ENCODE results near the gene CDH6. TPM values are rescaled to one million over a fixed set of nuclear protein-coding genes. Genes with fewer than 3 reads are reported as not detected.

Gene CDH6
- total RNA-seq (not detected), polyA plus RNA-seq (not detected)

DNA sequence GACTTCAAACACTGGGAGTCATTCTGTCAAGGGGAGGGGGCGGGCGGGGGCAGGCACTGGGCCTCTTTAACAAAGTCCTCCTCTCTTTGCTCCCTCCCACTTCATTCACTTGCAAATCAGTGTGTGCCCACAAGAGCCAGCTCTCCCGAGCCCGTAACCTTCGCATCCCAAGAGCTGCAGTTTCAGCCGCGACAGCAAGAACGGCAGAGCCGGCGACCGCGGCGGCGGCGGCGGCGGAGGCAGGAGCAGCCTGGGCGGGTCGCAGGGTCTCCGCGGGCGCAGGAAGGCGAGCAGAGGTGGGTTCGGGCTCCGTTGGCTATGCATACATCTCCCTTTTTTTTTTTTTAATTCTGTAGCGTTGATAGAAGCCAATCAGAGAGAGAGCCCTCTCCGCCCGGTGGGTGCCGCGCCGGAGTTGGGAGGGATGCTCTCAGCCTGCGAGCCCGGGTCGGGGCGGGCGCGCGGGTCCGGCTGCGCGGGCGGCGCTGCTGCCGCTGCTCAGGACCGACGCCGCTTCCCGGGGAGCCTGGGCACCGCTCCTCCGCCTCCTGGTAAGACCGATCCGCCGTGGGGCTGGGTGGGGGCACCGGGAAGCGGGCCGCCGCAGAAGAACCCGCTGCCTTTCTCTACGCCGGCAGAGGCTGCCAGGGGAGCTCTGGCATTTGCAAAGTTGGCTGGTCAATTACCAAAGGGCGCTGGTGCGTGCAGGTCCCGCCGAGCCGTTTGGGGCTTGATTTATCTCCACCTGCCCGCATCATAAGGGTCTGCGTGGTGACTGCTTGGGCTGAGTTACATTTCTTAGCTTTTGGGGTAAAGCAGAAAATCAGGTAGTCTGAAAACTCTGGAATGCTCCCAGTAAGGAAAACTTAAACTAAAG is at the start of gene CDH6:
TSS of gene CDH6 (plus strand) at position 96 of the 877 bp plus-strand sequence. CDS start 73,788 bp downstream, outside the sequence.
- Histone ChIP-seq H3K9me3 (ENCODE audit: control insufficient read depth in 1 of 2, low read length in 2 of 2) (no peaks in the 10 kb centered on the region), H3K4me3 (ENCODE audit: low read length in 2 of 2) (no peak within 1 kb of the TSS), H3K27me3 (ENCODE audit: insufficient read depth, low read length) (peaks cover 10% of the 10 kb centered on the region), H3K27ac (ENCODE audit: low read depth, low read length) (no peak within 1 kb of the TSS), H3K4me1 (ENCODE audit: insufficient read depth, low read length) (no peaks in the 10 kb centered on the region), H3K36me3 (ENCODE audit: insufficient read depth, low read length) (no peaks in the 10 kb centered on the region)
- ChIA-PET CTCF (ENCODE audit: partially characterized antibody) (no interaction called here), POLR2A (ENCODE audit: partially characterized antibody) (no interaction called here)
- no peaks in the 10 kb centered on the region for H3K36me3 Mint-ChIP-seq
- intact Hi-C loops (cut with micrococcal nuclease) = no loop called here
- peaks cover 29 to 31% of the 10 kb centered on the region in 2 donors for H3K27me3 Mint-ChIP-seq
- peaks cover 0 to 11% (median 6%) of the 10 kb centered on the region in 4 donors for H3K4me1 Mint-ChIP-seq
- no peak within 1 kb of the TSS for H3K27ac Mint-ChIP-seq
- DNase-seq = no peak
- peak within 1 kb of the TSS in 5 of 8 donors; percentile 3 to 49 (median 30) for H3K4me3 Mint-ChIP-seq
- peaks cover 0 to 10% (median 2%) of the 10 kb centered on the region in 8 donors for H3K9me3 Mint-ChIP-seq

DNA sequence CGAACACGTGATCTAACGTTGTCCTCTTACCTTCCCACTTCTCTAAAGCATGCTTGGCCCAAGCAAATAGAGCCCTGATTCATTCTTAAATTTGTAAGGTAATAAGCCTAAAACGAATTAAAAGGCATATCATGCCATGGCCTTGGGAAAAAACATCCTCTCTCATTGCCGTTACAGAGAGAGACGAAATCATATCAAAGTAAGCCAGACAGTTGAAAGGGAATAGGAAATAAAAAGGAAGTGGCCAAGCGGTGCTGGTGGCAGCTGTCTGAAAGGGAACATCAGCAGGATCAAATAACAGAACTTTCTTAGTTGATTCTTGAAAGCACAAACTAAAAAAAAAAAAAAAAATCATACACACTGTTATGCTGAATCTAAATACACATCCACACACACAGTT is 49.1 kb upstream of the CDH6 start:
- intact Hi-C loops (cut with micrococcal nuclease) = no loop called here
- Histone ChIP-seq H3K9me3 (ENCODE audit: control insufficient read depth in 1 of 2, low read length in 2 of 2) (no peaks in the 10 kb centered on the region), H3K27me3 (ENCODE audit: insufficient read depth, low read length) (no peaks in the 10 kb centered on the region), H3K36me3 (ENCODE audit: insufficient read depth, low read length) (no peaks in the 10 kb centered on the region), H3K4me3 (ENCODE audit: low read length in 2 of 2) (no peak overlapping the region), H3K27ac (ENCODE audit: low read depth, low read length) (no peak overlapping the region), H3K4me1 (ENCODE audit: insufficient read depth, low read length) (no peaks in the 10 kb centered on the region)
- CTCF ChIA-PET (ENCODE audit: partially characterized antibody) = no interaction called here
- peaks cover 0 to 2% of the 10 kb centered on the region in 2 donors for H3K27me3 Mint-ChIP-seq
- POLR2A ChIA-PET (ENCODE audit: partially characterized antibody) = no interaction called here
- no peak for DNase-seq
- no peak overlapping the region for H3K4me3 Mint-ChIP-seq
- no peaks in the 10 kb centered on the region for H3K36me3 Mint-ChIP-seq
- H3K27ac Mint-ChIP-seq = no peak overlapping the region
- H3K4me1 Mint-ChIP-seq = no peaks in the 10 kb centered on the region
- H3K9me3 Mint-ChIP-seq = peaks cover 0 to 5% (median 2%) of the 10 kb centered on the region in 8 donors

DNA sequence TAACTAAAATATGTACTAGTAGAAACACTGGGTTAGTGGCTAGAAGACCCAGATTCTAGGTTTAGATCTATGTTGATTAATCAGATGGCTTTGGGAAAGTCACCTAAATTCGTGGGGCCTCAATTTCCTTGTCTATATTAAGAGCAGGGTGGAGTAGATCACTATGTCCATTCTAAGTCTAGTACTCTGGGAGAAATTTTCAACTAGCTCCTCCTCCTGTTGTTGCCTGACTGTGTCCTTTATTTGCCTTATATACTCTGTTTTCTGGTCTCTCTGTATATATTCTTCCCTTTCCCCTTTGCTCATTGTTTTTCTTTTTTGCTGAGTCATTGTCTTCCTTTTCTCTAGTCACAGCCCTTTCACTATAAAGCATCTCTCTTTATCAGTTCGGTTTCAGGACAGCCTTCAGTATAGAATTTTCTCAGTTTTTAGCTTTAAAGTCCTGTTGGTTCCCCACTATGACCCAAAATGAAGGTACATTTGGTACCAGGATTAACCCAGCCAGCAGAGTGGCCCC is 44.5 kb upstream of the CDH6 start:
- H3K9me3 Mint-ChIP-seq = peaks cover 0 to 5% (median 2%) of the 10 kb centered on the region in 8 donors
- no peaks in the 10 kb centered on the region for H3K36me3 ChIP-seq (ENCODE audit: insufficient read depth, low read length)
- no peaks in the 10 kb centered on the region for H3K4me1 ChIP-seq (ENCODE audit: insufficient read depth, low read length)
- peak overlapping the region in 1 of 8 donors; percentile 24 for H3K4me3 Mint-ChIP-seq
- H3K27me3 ChIP-seq (ENCODE audit: insufficient read depth, low read length) = no peaks in the 10 kb centered on the region
- H3K9me3 ChIP-seq (ENCODE audit: control insufficient read depth in 1 of 2, low read length in 2 of 2) = no peaks in the 10 kb centered on the region
- no peaks in the 10 kb centered on the region for H3K4me1 Mint-ChIP-seq
- H3K4me3 ChIP-seq (ENCODE audit: low read length in 2 of 2) = no peak overlapping the region
- no peak for DNase-seq
- no peaks in the 10 kb centered on the region for H3K36me3 Mint-ChIP-seq
- ChIA-PET CTCF (ENCODE audit: partially characterized antibody) (no interaction called here), POLR2A (ENCODE audit: partially characterized antibody) (no interaction called here)
- H3K27me3 Mint-ChIP-seq = no peaks in the 10 kb centered on the region
- no peak overlapping the region for H3K27ac ChIP-seq (ENCODE audit: low read depth, low read length)
- H3K27ac Mint-ChIP-seq = peak overlapping the region in 1 of 7 donors; percentile 62
- intact Hi-C loops (cut with micrococcal nuclease) = no loop called here

DNA sequence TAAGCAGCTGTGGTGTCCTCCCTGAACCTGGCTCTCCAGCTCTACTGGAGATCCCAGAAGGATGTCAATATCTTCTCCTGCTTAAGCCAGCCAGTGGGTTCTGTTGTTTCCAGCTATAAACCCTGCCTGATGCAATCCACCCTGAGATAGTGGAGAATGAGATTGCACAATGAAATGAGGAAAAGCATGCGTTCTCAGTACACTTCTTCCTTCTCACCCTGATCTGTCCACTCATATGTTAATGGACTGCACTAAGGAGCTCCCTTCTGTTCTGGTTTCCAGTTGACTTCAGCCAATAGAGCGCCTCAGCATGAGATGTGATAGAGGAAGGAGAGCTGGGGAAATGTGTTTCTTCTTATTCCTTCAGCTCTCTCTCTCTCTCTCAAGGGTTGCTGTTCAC is 40.0 kb upstream of the CDH6 start:
- Histone ChIP-seq H3K27me3 (ENCODE audit: insufficient read depth, low read length) (no peaks in the 10 kb centered on the region), H3K4me1 (ENCODE audit: insufficient read depth, low read length) (no peaks in the 10 kb centered on the region), H3K9me3 (ENCODE audit: control insufficient read depth in 1 of 2, low read length in 2 of 2) (no peaks in the 10 kb centered on the region), H3K36me3 (ENCODE audit: insufficient read depth, low read length) (no peaks in the 10 kb centered on the region), H3K4me3 (ENCODE audit: low read length in 2 of 2) (no peak overlapping the region), H3K27ac (ENCODE audit: low read depth, low read length) (no peak overlapping the region)
- ChIA-PET POLR2A (ENCODE audit: partially characterized antibody) (no interaction called here), CTCF (ENCODE audit: partially characterized antibody) (no interaction called here)
- Mint-ChIP-seq H3K4me3 (no peak overlapping the region), H3K36me3 (no peaks in the 10 kb centered on the region), H3K4me1 (no peaks in the 10 kb centered on the region), H3K27ac (no peak overlapping the region), H3K27me3 (no peaks in the 10 kb centered on the region), H3K9me3 (peaks cover 0 to 5% (median 3%) of the 10 kb centered on the region in 8 donors)
- DNase-seq = no peak
- intact Hi-C loops (cut with micrococcal nuclease) = no loop called here

DNA sequence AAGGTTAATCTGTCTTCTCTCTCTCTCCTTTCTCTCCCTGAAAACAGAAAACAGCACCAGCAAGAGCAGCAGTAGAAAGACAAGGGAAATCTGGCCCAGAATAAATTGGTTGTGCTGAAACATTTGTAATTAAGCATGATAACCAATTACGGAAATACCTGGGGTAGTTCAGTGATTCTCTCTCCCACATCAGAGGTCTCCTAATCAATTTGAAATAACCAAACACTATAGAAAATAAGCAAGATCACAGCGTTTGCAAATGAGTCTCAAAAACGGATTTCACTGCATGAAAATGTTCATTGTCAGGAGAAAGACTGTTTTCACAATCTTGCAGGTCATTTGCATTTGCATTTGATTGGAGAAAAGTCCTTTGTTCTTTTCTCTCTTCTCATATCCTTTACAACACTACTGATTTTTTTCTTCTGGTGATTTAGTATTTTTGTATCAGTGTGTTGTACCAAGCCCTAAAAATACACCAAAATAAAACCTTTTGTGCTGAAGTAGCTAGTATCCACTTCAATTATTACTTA is 36.8 kb upstream of the CDH6 start:
- no peak overlapping the region for H3K4me3 ChIP-seq (ENCODE audit: low read length in 2 of 2)
- no peak overlapping the region for H3K27ac ChIP-seq (ENCODE audit: low read depth, low read length)
- H3K27me3 ChIP-seq (ENCODE audit: insufficient read depth, low read length) = no peaks in the 10 kb centered on the region
- no peaks in the 10 kb centered on the region for H3K27me3 Mint-ChIP-seq
- POLR2A ChIA-PET (ENCODE audit: partially characterized antibody) = no interaction called here
- H3K36me3 Mint-ChIP-seq = no peaks in the 10 kb centered on the region
- no peaks in the 10 kb centered on the region for H3K4me1 ChIP-seq (ENCODE audit: insufficient read depth, low read length)
- no peak overlapping the region for H3K27ac Mint-ChIP-seq
- H3K36me3 ChIP-seq (ENCODE audit: insufficient read depth, low read length) = no peaks in the 10 kb centered on the region
- H3K9me3 Mint-ChIP-seq = peaks cover 0 to 4% (median 0%) of the 10 kb centered on the region in 8 donors
- no peaks in the 10 kb centered on the region for H3K4me1 Mint-ChIP-seq
- no peak for DNase-seq
- CTCF ChIA-PET (ENCODE audit: partially characterized antibody) = no interaction called here
- no peak overlapping the region for H3K4me3 Mint-ChIP-seq
- intact Hi-C loops (cut with micrococcal nuclease) = no loop called here
- H3K9me3 ChIP-seq (ENCODE audit: control insufficient read depth in 1 of 2, low read length in 2 of 2) = no peaks in the 10 kb centered on the region

DNA sequence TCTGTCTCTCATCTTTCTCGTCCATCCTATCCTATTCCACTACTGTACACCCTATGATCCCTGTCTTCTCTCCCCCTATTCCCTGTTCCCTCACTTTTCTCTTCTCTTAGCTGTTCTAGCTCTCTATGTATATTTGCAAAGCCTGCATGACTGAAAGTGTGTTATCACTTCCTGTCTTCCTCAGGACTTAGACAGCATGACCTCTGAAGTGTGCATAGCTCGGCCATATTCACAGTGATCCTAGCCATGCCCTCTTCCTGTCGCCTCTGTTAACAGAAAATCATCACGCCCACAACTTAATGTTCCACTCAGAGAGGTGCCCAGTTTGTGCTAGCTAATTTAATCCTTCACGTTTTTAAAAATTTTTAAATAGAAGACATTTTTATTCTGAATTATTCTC is 35.8 kb upstream of the CDH6 start:
- Histone ChIP-seq H3K27me3 (ENCODE audit: insufficient read depth, low read length) (no peaks in the 10 kb centered on the region), H3K4me1 (ENCODE audit: insufficient read depth, low read length) (no peaks in the 10 kb centered on the region), H3K9me3 (ENCODE audit: control insufficient read depth in 1 of 2, low read length in 2 of 2) (no peaks in the 10 kb centered on the region), H3K4me3 (ENCODE audit: low read length in 2 of 2) (no peak overlapping the region), H3K27ac (ENCODE audit: low read depth, low read length) (no peak overlapping the region), H3K36me3 (ENCODE audit: insufficient read depth, low read length) (no peaks in the 10 kb centered on the region)
- no peaks in the 10 kb centered on the region for H3K27me3 Mint-ChIP-seq
- no peak overlapping the region for H3K27ac Mint-ChIP-seq
- CTCF ChIA-PET (ENCODE audit: partially characterized antibody) = no interaction called here
- H3K4me1 Mint-ChIP-seq = no peaks in the 10 kb centered on the region
- DNase-seq = no peak
- no peak overlapping the region for H3K4me3 Mint-ChIP-seq
- peaks cover 0 to 4% (median 0%) of the 10 kb centered on the region in 8 donors for H3K9me3 Mint-ChIP-seq
- intact Hi-C loops (cut with micrococcal nuclease) = no loop called here
- POLR2A ChIA-PET (ENCODE audit: partially characterized antibody) = no interaction called here
- no peaks in the 10 kb centered on the region for H3K36me3 Mint-ChIP-seq

DNA sequence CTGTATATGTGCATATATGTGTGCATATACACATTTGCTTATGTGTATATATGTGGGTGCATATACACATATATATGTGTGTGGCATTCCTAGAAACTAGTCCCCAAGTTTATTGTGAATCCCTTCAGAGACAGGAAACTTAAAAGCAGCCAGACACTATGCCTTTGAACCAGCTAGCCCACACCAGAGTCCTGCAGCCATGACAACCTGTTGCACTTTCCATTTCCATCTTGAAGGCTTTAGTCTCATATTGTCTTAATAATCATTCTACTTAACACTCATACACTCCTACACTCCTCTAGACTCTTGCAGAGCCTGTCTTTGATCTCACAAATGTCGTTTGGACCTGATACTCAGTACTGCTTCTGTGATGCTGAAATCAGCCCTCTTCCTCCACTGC is 34.8 kb upstream of the CDH6 start:
- H3K27me3 Mint-ChIP-seq = no peaks in the 10 kb centered on the region
- H3K27ac Mint-ChIP-seq = no peak overlapping the region
- no peak overlapping the region for H3K4me3 ChIP-seq (ENCODE audit: low read length in 2 of 2)
- no peak overlapping the region for H3K27ac ChIP-seq (ENCODE audit: low read depth, low read length)
- H3K36me3 Mint-ChIP-seq = no peaks in the 10 kb centered on the region
- H3K4me1 ChIP-seq (ENCODE audit: insufficient read depth, low read length) = no peaks in the 10 kb centered on the region
- H3K9me3 ChIP-seq (ENCODE audit: control insufficient read depth in 1 of 2, low read length in 2 of 2) = no peaks in the 10 kb centered on the region
- no peak for DNase-seq
- CTCF ChIA-PET (ENCODE audit: partially characterized antibody) = no interaction called here
- no peaks in the 10 kb centered on the region for H3K36me3 ChIP-seq (ENCODE audit: insufficient read depth, low read length)
- no peaks in the 10 kb centered on the region for H3K4me1 Mint-ChIP-seq
- peaks cover 0 to 4% (median 0%) of the 10 kb centered on the region in 8 donors for H3K9me3 Mint-ChIP-seq
- POLR2A ChIA-PET (ENCODE audit: partially characterized antibody) = no interaction called here
- intact Hi-C loops (cut with micrococcal nuclease) = no loop called here
- H3K4me3 Mint-ChIP-seq = no peak overlapping the region
- H3K27me3 ChIP-seq (ENCODE audit: insufficient read depth, low read length) = no peaks in the 10 kb centered on the region
